GF-D8 (cell line): ENCODE results near the gene BAG3.
"Not testable (repeated sequence)": the region's sequence is repeated elsewhere in the genome, so short reads cannot be mapped to it uniquely, and the experiment has no call there.

Experiments used
- DNase-seq: peaks from one replicate; lab custom pipeline; 2025; lab: John Stamatoyannopoulos, UW

The BAG3 gene

DNA sequence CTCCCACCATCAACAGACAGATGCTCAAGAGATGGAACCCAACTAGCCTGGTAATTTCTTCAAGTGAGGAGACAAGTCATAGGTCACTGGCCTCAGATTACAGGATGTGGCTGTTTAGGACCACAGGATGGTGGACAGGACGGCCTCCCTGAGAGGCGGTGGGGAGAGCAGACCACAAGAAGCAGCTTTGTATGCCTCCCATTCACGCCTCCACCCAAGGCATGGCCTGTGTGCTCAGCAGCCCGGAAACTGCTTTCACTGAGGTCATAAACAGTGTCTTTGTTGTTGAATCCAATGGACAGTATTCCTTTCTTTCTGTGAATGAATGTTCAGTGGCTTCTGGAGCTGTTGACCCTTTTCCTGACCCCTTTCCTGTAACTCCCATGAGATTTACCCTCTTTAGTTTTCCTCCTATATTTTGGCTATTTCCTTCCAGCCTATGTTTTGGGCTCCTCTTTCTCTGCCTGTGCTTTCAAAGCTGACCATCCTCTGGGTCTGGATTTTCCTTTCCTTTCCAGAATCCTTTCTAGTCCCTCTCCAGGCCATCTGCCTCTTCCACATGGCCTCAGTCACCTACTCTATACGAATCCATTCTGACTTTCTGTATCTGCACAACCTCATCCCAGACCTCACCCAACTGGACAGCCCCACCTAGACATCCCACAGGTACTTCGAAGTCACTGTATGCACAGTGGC lies 42.2 kb downstream of the BAG3 start:
- DNase-seq: no peak

- DNase-seq: no peak
These were observed 43.4 kb downstream of the BAG3 start for GRCh38 chr10:119694608-119695007.

- no peak for DNase-seq
These were observed 49.3 kb downstream of the BAG3 start for GRCh38 chr10:119700321-119700954.

DNA sequence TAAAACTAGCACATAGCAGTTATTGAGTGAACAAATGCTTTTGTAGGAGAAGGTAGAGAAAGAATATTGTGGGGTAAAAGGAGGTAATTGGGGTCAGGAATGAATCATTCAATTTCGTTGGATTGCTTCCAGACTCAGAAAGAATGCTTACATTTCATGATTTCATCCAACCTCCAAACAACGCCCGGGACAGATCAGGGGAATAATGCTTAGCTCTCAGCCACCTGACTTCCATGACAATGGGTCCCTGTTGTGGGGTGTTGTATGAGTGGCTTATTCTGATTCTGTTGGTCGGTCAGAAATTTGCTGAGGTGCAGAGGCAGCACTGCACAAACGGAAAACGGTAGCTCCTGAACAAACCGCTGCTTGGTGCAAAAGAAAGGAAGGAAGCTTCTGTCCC lies 50.7 kb downstream of the BAG3 start:
- no peak for DNase-seq

DNA sequence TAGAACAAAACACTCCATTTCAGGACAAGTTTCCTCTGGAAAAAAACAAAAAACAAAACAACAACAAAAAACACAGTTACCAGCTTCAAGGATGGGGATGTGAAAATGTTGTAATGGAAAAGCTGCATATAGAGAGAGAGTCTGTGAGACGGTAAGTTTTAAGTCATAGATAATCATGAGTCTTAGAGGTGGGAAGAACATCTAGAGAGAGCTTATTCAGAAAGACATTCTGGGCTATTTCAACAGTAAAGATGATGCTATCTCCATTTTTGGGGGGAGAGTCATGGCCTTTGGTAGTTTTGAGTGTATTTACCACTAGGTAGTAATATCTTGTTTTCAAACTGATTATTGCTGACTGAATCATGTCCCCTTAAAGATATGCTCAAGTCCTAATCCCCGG lies 51.4 kb downstream of the BAG3 start:
- DNase-seq: no peak

DNA sequence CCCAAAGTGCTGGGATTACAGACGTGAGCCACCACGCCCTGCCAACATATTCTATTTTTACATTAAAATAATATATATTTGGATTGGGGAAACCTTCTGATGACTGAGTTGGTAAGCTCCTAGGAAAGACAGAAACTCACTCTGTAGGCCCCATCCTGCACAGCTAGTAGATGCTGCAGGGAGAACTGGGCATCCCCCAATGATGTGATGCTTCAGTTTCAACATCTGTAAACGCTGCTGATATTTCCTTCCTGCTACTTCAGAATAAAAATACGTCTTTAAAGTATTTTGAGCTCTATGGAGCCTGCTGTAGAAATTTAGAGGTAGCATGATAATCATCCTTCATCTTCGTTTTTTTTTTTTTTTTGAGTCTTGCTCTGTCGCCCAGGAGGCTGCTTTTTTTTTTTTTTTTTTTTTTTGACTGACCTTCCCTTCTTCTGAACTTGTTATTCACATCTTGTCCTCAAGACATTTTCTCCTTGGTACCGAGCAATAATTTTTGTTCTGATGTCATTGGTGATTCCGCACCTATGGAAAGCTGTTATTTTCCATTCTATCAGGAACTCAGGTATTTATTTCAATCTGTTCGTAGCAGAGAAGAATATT lies 52.8 kb downstream of the BAG3 start:
- DNase-seq: no peak

GRCh38 chr10:119705434-119705831 lies 54.3 kb downstream of the BAG3 start:
- DNase-seq: no peak

DNA sequence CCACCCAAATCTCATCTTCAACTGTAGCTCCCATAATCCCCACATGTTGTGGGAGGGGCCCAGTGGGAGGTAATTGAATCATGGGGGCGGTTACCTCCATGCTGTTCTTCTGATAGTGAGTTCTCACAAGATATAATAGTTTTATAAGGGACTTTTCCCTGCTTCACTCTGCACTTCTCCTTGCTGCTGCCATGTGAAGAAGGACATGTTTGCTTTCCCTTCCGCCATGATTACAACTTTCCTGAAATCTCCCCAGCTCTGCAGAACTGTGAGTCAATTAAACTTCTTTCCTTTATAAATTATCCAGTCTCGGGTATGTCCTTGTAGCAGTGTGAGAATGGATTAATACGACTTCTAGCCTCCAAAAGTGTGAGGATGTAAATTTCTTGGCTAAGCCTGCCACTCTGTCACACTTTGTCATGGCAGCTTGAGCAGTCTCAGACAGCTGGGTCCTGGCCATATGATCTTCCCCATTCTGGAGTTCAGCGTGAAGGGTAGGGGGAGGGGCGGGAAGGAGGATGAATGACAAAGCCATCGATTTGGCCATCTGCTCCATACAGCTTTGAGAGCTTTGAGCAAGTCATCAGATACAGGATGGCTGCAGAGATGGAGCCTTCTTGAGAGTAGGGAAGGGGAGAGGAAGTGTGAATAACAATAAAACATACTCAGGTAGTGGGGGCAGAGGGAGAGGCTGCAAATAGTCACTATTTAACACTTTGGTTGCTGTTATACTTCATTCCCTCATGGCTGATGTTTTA lies 55.5 kb downstream of the BAG3 start:
- DNase-seq: no peak

GRCh38 chr10:119707331-119707730 lies 56.2 kb downstream of the BAG3 start:
- DNase-seq: not testable (repeated sequence)

GRCh38 chr10:119710935-119711334 lies 59.8 kb downstream of the BAG3 start:
- not testable (repeated sequence) for DNase-seq

- no peak for DNase-seq
These were observed 62.7 kb downstream of the BAG3 start for GRCh38 chr10:119713744-119714483.

GRCh38 chr10:119714484-119714816 lies 63.3 kb downstream of the BAG3 start:
- no peak for DNase-seq

- DNase-seq: no peak
These were observed 64.7 kb downstream of the BAG3 start for GRCh38 chr10:119715628-119716505.

DNA sequence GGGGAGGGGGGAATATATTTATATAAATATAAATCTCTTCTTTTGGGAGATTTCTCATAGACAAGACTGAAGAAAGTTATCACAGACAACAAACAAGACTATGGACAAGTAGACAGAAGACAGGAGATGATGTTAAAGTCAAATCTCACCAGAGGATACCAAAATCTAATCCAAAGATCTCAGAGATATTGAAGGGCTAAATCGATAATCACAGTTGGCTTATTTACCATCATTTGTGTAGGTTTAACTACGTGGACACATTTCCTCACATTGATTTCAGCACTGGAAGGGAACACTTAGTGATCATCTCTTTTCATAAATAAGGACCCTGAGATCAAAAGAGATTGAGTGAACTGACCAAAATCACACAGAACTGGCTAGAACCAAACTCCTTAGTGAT lies 72.0 kb downstream of the BAG3 start:
- no peak for DNase-seq

DNA sequence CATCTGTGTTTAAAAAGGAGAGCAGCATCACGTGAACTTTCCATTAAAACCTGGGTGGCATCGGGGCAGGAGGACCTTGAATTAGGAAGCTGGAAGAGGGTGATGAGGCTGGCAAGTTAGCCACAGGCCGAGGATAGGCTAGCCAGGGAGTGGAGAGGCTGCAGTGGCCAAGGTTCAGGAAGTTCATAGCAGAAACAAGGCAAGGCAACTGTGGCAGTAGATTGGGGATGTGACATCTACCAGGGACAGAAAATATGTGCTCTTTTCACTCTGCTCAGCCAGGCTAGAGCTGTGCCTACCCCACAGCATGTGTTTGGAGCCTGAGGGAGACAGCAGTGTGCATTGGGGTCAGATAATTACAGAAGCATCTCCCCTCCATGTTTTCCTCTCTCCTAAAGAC lies 72.4 kb downstream of the BAG3 start:
- DNase-seq: no peak

DNA sequence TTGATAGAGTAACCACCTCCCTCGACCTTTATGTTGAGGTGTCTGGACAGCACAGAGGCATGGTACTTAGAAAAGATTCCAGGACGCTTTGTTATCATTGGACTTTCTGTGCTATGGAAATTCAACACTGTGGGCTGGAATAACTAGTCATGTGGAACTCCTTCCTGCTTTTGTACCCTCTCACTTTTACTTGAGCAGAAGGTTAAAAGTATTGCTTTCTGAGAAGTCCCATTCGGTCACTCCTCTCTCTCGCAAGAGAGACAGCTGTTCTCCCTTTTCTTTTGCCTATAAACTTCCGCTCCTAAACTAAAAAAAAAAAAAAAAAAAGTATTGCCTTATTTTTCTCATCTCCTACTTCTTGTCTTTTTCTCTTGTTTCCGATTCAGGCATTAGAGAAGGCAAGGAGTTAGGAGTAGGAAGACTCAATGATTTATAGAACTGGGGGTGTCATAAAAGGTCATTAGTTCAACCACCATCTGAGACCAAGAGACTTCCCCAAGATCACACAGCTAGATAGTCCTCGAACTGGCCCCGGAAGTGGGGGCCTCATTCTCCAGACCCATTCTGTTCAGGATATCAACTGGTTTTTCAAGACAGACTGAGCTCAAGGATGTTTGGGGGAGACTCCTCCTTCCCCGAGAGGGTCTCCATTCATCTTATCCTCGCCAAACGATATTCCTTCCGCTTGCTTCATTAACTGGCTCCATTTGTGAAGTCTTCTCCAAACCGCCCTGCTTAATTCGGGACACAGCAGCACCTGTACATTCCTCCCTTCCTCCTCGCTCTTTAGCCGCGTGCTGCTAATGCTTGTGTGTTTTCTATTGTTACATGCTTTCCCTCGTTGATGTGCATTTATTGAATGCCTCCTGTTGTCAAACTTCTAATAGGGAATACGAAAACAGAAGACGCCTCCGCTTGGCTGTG lies 73.7 kb downstream of the BAG3 start:
- peak; percentile 81 for DNase-seq

GRCh38 chr10:119725517-119725827 lies 74.3 kb downstream of the BAG3 start:
- DNase-seq: no peak

- peak; percentile 95 for DNase-seq
These were observed 74.9 kb downstream of the BAG3 start, which contains the start of gene INPP5F for GRCh38 chr10:119725828-119726675. Gene INPP5F, plus strand, starts transcription at chr10:119726050. Its CDS starts 213 bp downstream, at chr10:119726263.

- DNase-seq: no peak
These were observed 75.6 kb downstream of the BAG3 start for GRCh38 chr10:119726676-119727261.
